Measurements from ENCODE around the gene MYOT. TPM values are rescaled to one million over a fixed set of nuclear protein-coding genes. Genes with fewer than 3 reads are reported as not detected.

The MYOT gene
- total RNA-seq, 1 donor from 2014 or later = not detected

GRCh38 chr5:137916923-137917322 lies 49.3 kb downstream of the MYOT start:
- Mint-ChIP-seq H3K4me3 (ENCODE audit: low read depth) (no peak overlapping the region), H3K9me3 (ENCODE audit: low read depth) (peaks cover 25% of the 10 kb centered on the region), H3K36me3 (ENCODE audit: insufficient read depth) (no peaks in the 10 kb centered on the region), H3K27ac (no peak overlapping the region), H3K27me3 (no peaks in the 10 kb centered on the region), H3K4me1 (ENCODE audit: low read depth) (no peaks in the 10 kb centered on the region)
- TF ChIP-seq, protein P1, sequence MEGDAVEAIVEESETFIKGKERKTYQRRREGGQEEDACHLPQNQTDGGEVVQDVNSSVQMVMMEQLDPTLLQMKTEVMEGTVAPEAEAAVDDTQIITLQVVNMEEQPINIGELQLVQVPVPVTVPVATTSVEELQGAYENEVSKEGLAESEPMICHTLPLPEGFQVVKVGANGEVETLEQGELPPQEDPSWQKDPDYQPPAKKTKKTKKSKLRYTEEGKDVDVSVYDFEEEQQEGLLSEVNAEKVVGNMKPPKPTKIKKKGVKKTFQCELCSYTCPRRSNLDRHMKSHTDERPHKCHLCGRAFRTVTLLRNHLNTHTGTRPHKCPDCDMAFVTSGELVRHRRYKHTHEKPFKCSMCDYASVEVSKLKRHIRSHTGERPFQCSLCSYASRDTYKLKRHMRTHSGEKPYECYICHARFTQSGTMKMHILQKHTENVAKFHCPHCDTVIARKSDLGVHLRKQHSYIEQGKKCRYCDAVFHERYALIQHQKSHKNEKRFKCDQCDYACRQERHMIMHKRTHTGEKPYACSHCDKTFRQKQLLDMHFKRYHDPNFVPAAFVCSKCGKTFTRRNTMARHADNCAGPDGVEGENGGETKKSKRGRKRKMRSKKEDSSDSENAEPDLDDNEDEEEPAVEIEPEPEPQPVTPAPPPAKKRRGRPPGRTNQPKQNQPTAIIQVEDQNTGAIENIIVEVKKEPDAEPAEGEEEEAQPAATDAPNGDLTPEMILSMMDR (IDR thresholded peaks at IDR 0.05; ENCODE audit: unreplicated experiment) = no peak
- DNase-seq (ENCODE audit: low spot score, unreplicated experiment) = no peak

- Mint-ChIP-seq H3K4me3 (ENCODE audit: low read depth) (no peak overlapping the region), H3K36me3 (ENCODE audit: insufficient read depth) (no peaks in the 10 kb centered on the region), H3K27ac (no peak overlapping the region), H3K27me3 (no peaks in the 10 kb centered on the region), H3K4me1 (ENCODE audit: low read depth) (peaks cover 1% of the 10 kb centered on the region), H3K9me3 (ENCODE audit: low read depth) (peaks cover 10% of the 10 kb centered on the region)
- TF ChIP-seq, protein P1 (IDR thresholded peaks at IDR 0.05; ENCODE audit: unreplicated experiment) = no peak
- DNase-seq (ENCODE audit: low spot score, unreplicated experiment) = no peak
Measured at GRCh38 chr5:137921931-137922330, 54.3 kb downstream of the MYOT start.

DNA sequence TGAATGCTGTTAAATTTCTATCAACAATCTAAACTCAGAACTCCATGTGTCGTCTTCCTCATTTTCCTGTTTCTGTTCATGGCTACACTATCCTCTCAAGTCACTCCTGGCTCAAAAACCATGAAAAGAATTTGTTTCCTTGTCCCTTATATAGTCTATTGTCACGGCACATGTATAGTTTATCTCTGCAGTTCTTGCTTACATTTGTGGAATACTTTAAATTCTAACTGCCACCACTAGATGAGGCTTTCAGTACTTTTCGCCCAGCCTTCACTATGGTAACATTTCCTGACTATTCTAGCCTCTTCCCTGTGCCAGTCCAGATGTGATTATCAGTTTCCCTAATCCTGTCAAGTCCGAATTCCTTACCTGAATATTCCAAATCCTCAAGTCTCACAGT lies 56.2 kb downstream of the MYOT start:
- H3K4me3 Mint-ChIP-seq (ENCODE audit: low read depth) = no peak overlapping the region
- TF ChIP-seq, protein P1 (IDR thresholded peaks at IDR 0.05; ENCODE audit: unreplicated experiment) = no peak
- DNase-seq (ENCODE audit: low spot score, unreplicated experiment) = no peak
- no peak overlapping the region for H3K27ac Mint-ChIP-seq
- H3K9me3 Mint-ChIP-seq (ENCODE audit: low read depth) = no peaks in the 10 kb centered on the region
- H3K36me3 Mint-ChIP-seq (ENCODE audit: insufficient read depth) = peaks cover 3% of the 10 kb centered on the region
- H3K27me3 Mint-ChIP-seq = no peaks in the 10 kb centered on the region
- H3K4me1 Mint-ChIP-seq (ENCODE audit: low read depth) = peaks cover 1% of the 10 kb centered on the region

GRCh38 chr5:137932800-137933199 lies 65.1 kb downstream of the MYOT start:
- H3K4me1 Mint-ChIP-seq (ENCODE audit: low read depth) = no peaks in the 10 kb centered on the region
- TF ChIP-seq, protein P1 (IDR thresholded peaks at IDR 0.05; ENCODE audit: unreplicated experiment) = no peak
- no peaks in the 10 kb centered on the region for H3K27me3 Mint-ChIP-seq
- H3K9me3 Mint-ChIP-seq (ENCODE audit: low read depth) = no peaks in the 10 kb centered on the region
- H3K4me3 Mint-ChIP-seq (ENCODE audit: low read depth) = no peak overlapping the region
- H3K27ac Mint-ChIP-seq = no peak overlapping the region
- no peak for DNase-seq (ENCODE audit: low spot score, unreplicated experiment)
- H3K36me3 Mint-ChIP-seq (ENCODE audit: insufficient read depth) = peaks cover 14% of the 10 kb centered on the region

DNA sequence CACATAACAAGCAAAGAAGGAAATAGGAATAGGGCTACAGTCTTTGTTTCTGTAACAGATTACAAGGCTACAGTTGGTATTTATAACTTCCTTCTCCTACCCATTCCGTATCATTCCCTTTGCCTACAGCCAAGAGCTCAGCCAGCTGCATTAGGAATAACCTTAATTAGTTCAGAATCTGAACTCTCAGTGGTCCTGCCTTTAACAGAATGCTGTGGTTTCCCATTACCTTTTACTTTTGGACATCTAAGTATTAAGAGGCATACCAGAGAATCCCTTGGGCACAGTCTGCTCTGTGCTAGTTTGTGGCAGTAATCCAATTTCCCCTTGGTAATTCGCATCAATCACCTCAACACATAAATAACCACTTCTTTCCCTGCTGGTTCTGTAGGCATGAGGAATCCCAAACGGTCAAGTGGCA lies 65.8 kb downstream of the MYOT start:
- TF ChIP-seq, protein P1 (IDR thresholded peaks at IDR 0.05; ENCODE audit: unreplicated experiment) = no peak
- Mint-ChIP-seq H3K36me3 (ENCODE audit: insufficient read depth) (peaks cover 12% of the 10 kb centered on the region), H3K9me3 (ENCODE audit: low read depth) (no peaks in the 10 kb centered on the region), H3K27ac (no peak overlapping the region), H3K4me1 (ENCODE audit: low read depth) (no peaks in the 10 kb centered on the region), H3K4me3 (ENCODE audit: low read depth) (no peak overlapping the region), H3K27me3 (no peaks in the 10 kb centered on the region)
- DNase-seq (ENCODE audit: low spot score, unreplicated experiment) = no peak

Data from progenitor cell of endocrine pancreas (in vitro differentiated cells).